Cortex of kidney (tissue), 1 donor: ENCODE measurements around the gene H2AZ2.

Source experiments
- DNase-seq: peaks from one replicate; lab custom pipeline; 2025; lab: John Stamatoyannopoulos, UW

H2AZ2 gene

GRCh38 chr7:44784364-44784763, 63.5 kb downstream of the H2AZ2 start:
- no peak for DNase-seq

- DNase-seq, result no peak
Observed at GRCh38 chr7:44783407-44783806, 64.5 kb downstream of the H2AZ2 start.

- DNase-seq, result no peak
Observed at GRCh38 chr7:44782460-44782859, 65.4 kb downstream of the H2AZ2 start.
